PC-3 (cell line): Measurements from ENCODE around the gene LINGO4.

Experiments used
- CTCF ChIP-seq: fragments of 300-600 bp; sonication (generic); conservative IDR thresholded peaks from 2 replicates; pipeline ENCODE4 v1.5.1; 2017; ENCODE audit warnings: antibody characterized with exemption, low read depth, mild to moderate bottlenecking, low read length
- EZH2 ChIP-seq: fragments of 300-600 bp; sonication (generic); IDR thresholded peaks from one replicate; pipeline ENCODE4 v1.6.1; 2017; ENCODE audit warnings: antibody characterized with exemption, mild to moderate bottlenecking, low read length; ENCODE audit not compliant: unreplicated experiment

- no peak for TF ChIP-seq CTCF
- TF ChIP-seq EZH2, result no peak
These were observed 1.9 kb upstream of the LINGO4 start for GRCh38 chr1:151807131-151807530.
